Neural crest cell (in vitro differentiated cells): Measurements from ENCODE around the gene CKLF. TPM values are rescaled to one million over a fixed set of nuclear protein-coding genes. Genes with fewer than 3 reads are reported as not detected.

Source experiments
- DNase-seq: peaks from one replicate; pipeline ENCODE4 v3.0.0; 2021; ENCODE audit warnings: low read depth, mixed read lengths, low spot score
- H3K27ac Mint-ChIP-seq: one replicate; pipeline ENCODE4 v1.8.0; 2021; ENCODE audit warnings: mild to moderate bottlenecking, mixed read lengths; ENCODE audit not compliant: unreplicated experiment
- H3K27me3 Mint-ChIP-seq: 2 replicates; pipeline ENCODE4 v1.8.0; 2021; ENCODE audit warnings: low read depth, mild to moderate bottlenecking, mixed read lengths
- H3K36me3 Mint-ChIP-seq: 2 replicates; pipeline ENCODE4 v1.8.0; 2021; ENCODE audit warnings: low read depth, mild to moderate bottlenecking, mixed read lengths
- H3K4me1 Mint-ChIP-seq: 2 replicates; pipeline ENCODE4 v1.8.0; 2021; ENCODE audit warnings: mixed read lengths
- H3K4me3 Mint-ChIP-seq: one replicate; pipeline ENCODE4 v1.8.0; 2021; ENCODE audit warnings: mild to moderate bottlenecking, mixed read lengths
- H3K9me3 Mint-ChIP-seq: 2 replicates; pipeline ENCODE4 v1.8.0; 2021; ENCODE audit warnings: mixed read lengths
- total RNA-seq: library from RNA; stranded (reverse); gene quantifications from 2 replicates; pipeline ENCODE4 v1.2.1, GENCODE V29; 2021
- TF ChIP-seq, protein P1 (sequence below): fragments of 200-600 bp; sonication (generic); conservative IDR thresholded peaks from 2 replicates; pipeline ENCODE4 v1.5.0; 2021; ENCODE audit warnings: antibody characterized with exemption, mild to moderate bottlenecking

Gene CKLF
- total RNA-seq, 1 donor from 2014 or later, result 51.2 TPM

- H3K27ac Mint-ChIP-seq, result no peak overlapping the region
- DNase-seq, result no peak
- H3K9me3 Mint-ChIP-seq, result no peaks in the 10 kb centered on the region
- no peaks in the 10 kb centered on the region for H3K27me3 Mint-ChIP-seq
- H3K4me1 Mint-ChIP-seq, result no peaks in the 10 kb centered on the region
- TF ChIP-seq, protein P1, sequence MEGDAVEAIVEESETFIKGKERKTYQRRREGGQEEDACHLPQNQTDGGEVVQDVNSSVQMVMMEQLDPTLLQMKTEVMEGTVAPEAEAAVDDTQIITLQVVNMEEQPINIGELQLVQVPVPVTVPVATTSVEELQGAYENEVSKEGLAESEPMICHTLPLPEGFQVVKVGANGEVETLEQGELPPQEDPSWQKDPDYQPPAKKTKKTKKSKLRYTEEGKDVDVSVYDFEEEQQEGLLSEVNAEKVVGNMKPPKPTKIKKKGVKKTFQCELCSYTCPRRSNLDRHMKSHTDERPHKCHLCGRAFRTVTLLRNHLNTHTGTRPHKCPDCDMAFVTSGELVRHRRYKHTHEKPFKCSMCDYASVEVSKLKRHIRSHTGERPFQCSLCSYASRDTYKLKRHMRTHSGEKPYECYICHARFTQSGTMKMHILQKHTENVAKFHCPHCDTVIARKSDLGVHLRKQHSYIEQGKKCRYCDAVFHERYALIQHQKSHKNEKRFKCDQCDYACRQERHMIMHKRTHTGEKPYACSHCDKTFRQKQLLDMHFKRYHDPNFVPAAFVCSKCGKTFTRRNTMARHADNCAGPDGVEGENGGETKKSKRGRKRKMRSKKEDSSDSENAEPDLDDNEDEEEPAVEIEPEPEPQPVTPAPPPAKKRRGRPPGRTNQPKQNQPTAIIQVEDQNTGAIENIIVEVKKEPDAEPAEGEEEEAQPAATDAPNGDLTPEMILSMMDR, result no peak
- no peak overlapping the region for H3K4me3 Mint-ChIP-seq
- peaks cover 14% of the 10 kb centered on the region for H3K36me3 Mint-ChIP-seq
These were observed 16.0 kb downstream of the CKLF start for GRCh38 chr16:66568355-66568754.

- TF ChIP-seq, protein P1, result no peak
- Mint-ChIP-seq H3K27me3 (no peaks in the 10 kb centered on the region), H3K27ac (no peak overlapping the region)
These were observed 16.8 kb downstream of the CKLF start for GRCh38 chr16:66569131-66569530.

DNA sequence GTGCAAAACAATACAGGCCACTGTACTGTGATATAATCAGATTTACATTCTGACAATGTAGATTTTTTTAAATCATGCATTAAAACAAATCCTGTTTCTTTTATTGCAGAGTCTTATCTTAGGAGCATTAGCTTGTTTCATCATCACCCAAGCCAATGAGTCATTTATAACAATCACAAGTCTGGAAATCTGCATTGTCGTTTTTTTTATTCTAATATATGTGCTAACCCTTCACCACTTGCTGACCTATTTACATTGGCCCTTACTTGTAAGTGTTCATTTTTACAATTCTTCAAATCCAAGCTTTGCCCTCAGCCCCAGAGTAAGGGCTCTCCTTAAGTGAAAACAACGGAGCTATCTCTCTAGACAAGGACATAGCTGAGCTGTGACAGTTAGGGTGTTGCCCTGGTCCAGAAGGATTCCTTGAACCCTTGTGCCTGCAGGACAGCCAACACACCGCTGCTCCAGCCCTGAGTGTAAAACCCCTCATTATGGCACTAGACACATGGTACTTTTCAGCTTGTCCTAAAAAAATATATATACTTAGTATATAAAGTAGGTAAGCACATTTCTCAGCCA lies 17.5 kb downstream of the CKLF start:
- Mint-ChIP-seq H3K9me3 (no peaks in the 10 kb centered on the region), H3K27me3 (no peaks in the 10 kb centered on the region), H3K4me1 (no peaks in the 10 kb centered on the region), H3K27ac (no peak overlapping the region), H3K36me3 (peaks cover 12% of the 10 kb centered on the region), H3K4me3 (no peak overlapping the region)
- TF ChIP-seq, protein P1, result no peak
- DNase-seq, result no peak

More at GRCh38 chr16:66569131-66569530, 16.8 kb downstream of the CKLF start:
- DNase-seq, result no peak
- no peaks in the 10 kb centered on the region for H3K4me1 Mint-ChIP-seq
- H3K9me3 Mint-ChIP-seq, result no peaks in the 10 kb centered on the region
- peaks cover 12% of the 10 kb centered on the region for H3K36me3 Mint-ChIP-seq
- H3K4me3 Mint-ChIP-seq, result no peak overlapping the region

DNA sequence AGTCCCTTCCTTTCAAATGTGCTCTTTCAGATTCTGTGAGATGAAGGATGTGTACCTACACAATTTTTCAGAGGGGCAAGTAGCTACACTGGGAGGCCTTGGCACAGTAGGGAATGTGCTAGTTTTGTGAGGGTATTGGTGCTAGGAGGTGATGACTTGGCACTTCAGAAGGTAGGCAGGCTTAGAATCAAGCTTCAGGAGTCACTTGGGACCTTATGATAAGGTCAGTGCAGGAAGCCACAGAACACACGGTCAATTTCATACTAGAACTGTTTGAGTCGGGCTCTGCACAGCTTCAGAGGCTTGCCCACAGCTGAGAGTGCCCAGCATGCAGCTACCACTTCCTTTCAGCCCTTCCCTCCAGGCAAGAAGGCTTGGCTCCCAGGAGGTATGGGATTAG lies 20.0 kb downstream of the CKLF start:
- Mint-ChIP-seq H3K36me3 (peaks cover 5% of the 10 kb centered on the region), H3K4me3 (no peak overlapping the region), H3K27me3 (peaks cover 5% of the 10 kb centered on the region), H3K9me3 (no peaks in the 10 kb centered on the region), H3K27ac (no peak overlapping the region), H3K4me1 (no peaks in the 10 kb centered on the region)
- TF ChIP-seq, protein P1, result no peak
- no peak for DNase-seq

DNA sequence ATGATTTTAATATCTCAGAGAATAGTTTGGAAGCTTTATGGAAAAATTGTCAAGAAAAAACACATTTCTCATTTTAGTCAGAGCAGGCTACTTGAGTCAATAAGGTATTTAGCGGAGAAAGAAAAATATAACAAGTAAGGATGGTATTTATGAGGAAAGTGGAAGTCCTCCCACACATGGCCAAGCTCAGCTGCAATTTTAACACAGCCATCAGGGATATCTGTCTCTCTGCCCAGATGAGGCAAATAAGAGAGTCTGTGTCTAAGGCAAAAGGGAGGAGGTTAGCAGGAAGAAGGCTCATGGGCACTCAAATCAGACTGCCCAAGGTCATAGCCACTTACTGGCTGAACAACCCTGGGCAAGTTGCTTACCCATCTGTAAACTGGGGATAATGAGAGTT lies 21.7 kb downstream of the CKLF start:
- H3K4me1 Mint-ChIP-seq, result no peaks in the 10 kb centered on the region
- no peaks in the 10 kb centered on the region for H3K36me3 Mint-ChIP-seq
- no peak overlapping the region for H3K27ac Mint-ChIP-seq
- H3K4me3 Mint-ChIP-seq, result no peak overlapping the region
- DNase-seq, result no peak
- H3K9me3 Mint-ChIP-seq, result no peaks in the 10 kb centered on the region
- TF ChIP-seq, protein P1, result no peak
- H3K27me3 Mint-ChIP-seq, result peaks cover 21% of the 10 kb centered on the region
